Measurements from ENCODE around the gene GSTM4.

GSTM4 gene

GRCh38 chr1:109625176-109625575 is 30.7 kb upstream of the GSTM4 start:
- no peak for DNase-seq (ENCODE audit: low read depth)

- DNase-seq (ENCODE audit: low read depth) = no peak
Observed at GRCh38 chr1:109625601-109626560, 30.0 kb upstream of the GSTM4 start.

GRCh38 chr1:109626682-109627408 is 29.1 kb upstream of the GSTM4 start:
- no peak for DNase-seq (ENCODE audit: low read depth)

- no peak for DNase-seq (ENCODE audit: low read depth)
Observed at GRCh38 chr1:109627692-109628399, 28.1 kb upstream of the GSTM4 start.

- DNase-seq (ENCODE audit: low read depth) = no peak
Observed at GRCh38 chr1:109628540-109629321, 27.2 kb upstream of the GSTM4 start.

- no peak for DNase-seq (ENCODE audit: low read depth)
Observed at GRCh38 chr1:109629372-109630030, 26.4 kb upstream of the GSTM4 start.

- no peak for DNase-seq (ENCODE audit: low read depth)
Observed at GRCh38 chr1:109630081-109630897, 25.6 kb upstream of the GSTM4 start.

- no peak for DNase-seq (ENCODE audit: low read depth)
Observed at GRCh38 chr1:109630898-109631512, 24.9 kb upstream of the GSTM4 start.

GRCh38 chr1:109631513-109632505 is 24.1 kb upstream of the GSTM4 start:
- no peak for DNase-seq (ENCODE audit: low read depth)

GRCh38 chr1:109632671-109633346 is 23.1 kb upstream of the GSTM4 start:
- no peak for DNase-seq (ENCODE audit: low read depth)

GRCh38 chr1:109634292-109634691 is 21.6 kb upstream of the GSTM4 start:
- DNase-seq (ENCODE audit: low read depth) = no peak

GRCh38 chr1:109634771-109635750 is 20.8 kb upstream of the GSTM4 start:
- DNase-seq (ENCODE audit: low read depth) = no peak

- no peak for DNase-seq (ENCODE audit: low read depth)
Observed at GRCh38 chr1:109635862-109636200, 20.1 kb upstream of the GSTM4 start.

- DNase-seq (ENCODE audit: low read depth) = no peak
Observed at GRCh38 chr1:109636201-109636952, 19.5 kb upstream of the GSTM4 start.

GRCh38 chr1:109637446-109637845 is 18.5 kb upstream of the GSTM4 start:
- no peak for DNase-seq (ENCODE audit: low read depth)
